ENCODE measurements around the gene ZNF500.

Gene ZNF500

DNA sequence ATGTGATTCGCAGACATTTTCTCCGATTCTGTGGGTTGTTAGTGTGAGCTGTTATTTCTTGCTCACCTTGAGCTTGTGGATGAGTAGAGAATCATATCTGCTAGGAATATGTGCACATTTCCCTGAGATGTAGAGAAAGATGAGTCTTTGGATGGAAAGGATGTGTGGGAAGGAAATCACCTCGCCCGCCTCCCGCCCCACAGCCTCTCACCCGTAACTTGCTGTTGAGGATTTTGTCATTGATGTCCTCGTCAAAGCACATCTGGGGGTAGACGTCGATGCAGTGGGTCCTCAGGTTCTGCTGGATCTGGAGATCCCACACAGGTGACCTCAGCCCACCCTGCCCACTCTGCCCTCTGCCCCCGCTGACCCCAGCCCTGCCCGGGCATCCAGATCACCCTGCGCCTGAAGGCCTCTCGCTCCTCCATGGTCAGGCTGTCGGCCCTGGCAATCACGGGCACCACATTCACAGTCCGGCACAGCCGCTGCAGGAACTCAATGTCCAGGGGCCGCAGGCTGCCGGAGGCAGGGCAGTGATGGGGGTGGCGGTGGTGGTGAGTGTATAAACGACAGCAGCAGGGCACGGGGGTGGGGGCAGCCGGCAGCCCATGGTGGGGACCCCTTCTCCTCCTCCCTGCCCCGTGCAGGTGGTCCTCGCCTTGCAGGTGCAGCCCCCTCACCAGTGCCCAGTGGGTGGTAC lies 16.4 kb upstream of the ZNF500 start:
- Histone ChIP-seq H3K27ac (no peak overlapping the region), H3K4me3 (ENCODE audit: low read depth, low read length) (no peak overlapping the region), H3K27me3 (replicated peaks) (no peaks in the 10 kb centered on the region), H3K36me3 (replicated peaks) (no peaks in the 10 kb centered on the region)
- TF ChIP-seq, protein P1, sequence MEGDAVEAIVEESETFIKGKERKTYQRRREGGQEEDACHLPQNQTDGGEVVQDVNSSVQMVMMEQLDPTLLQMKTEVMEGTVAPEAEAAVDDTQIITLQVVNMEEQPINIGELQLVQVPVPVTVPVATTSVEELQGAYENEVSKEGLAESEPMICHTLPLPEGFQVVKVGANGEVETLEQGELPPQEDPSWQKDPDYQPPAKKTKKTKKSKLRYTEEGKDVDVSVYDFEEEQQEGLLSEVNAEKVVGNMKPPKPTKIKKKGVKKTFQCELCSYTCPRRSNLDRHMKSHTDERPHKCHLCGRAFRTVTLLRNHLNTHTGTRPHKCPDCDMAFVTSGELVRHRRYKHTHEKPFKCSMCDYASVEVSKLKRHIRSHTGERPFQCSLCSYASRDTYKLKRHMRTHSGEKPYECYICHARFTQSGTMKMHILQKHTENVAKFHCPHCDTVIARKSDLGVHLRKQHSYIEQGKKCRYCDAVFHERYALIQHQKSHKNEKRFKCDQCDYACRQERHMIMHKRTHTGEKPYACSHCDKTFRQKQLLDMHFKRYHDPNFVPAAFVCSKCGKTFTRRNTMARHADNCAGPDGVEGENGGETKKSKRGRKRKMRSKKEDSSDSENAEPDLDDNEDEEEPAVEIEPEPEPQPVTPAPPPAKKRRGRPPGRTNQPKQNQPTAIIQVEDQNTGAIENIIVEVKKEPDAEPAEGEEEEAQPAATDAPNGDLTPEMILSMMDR (IDR thresholded peaks at IDR 0.05; ENCODE audit: low read depth, low read length, missing control alignments), result no peak
- in situ Hi-C loops (cut with HindIII; ENCODE audit: low pct_ligation_motif_present, low sequenced_read_pairs), result no loop called here
- no peak for DNase-seq

DNA sequence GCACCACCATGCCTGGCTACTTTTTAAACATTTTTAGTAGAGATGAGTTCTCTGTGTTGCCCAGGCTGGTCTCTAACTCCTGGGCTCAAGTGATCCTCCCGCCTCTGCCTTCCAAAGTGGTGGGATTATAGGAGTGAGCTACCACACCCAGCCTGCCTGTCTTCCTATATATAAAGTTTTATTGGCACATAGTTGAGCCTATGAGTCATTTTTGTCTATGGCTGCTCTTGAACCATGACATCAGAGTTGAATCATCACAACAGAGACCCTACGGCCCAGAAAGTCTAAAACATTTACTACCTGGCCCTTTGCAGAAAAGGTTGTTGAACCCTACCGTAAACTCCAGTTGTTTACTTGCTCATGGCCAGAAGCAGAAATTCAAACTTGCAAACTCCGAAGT lies 13.3 kb upstream of the ZNF500 start:
- DNase-seq, result no peak
- H3K27me3 ChIP-seq (replicated peaks), result no peaks in the 10 kb centered on the region
- no peak overlapping the region for H3K27ac ChIP-seq
- H3K4me3 ChIP-seq (ENCODE audit: low read depth, low read length), result no peak overlapping the region
- H3K36me3 ChIP-seq (replicated peaks), result no peaks in the 10 kb centered on the region
- in situ Hi-C loops (cut with HindIII; ENCODE audit: low pct_ligation_motif_present, low sequenced_read_pairs), result no loop called here
- TF ChIP-seq, protein P1 (IDR thresholded peaks at IDR 0.05; ENCODE audit: low read depth, low read length, missing control alignments), result no peak

DNA sequence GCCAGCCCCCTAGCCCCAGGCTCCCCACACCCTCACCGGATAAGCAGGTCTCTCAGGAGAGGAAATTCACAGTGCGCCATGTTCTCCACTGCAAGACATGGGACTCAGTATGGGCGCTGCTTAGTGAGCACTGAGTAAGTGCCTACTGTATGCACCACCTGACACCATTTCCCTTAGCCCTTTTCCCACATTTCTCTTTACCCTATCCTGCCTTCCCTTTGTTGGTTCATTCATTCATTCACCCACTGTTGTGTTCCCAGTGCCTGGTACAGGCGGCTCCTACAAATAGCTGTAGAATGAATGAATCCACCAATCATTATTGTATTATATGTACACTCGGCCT lies 11.1 kb upstream of the ZNF500 start:
- DNase-seq, result no peak
- no peaks in the 10 kb centered on the region for H3K36me3 ChIP-seq (replicated peaks)
- H3K4me3 ChIP-seq (ENCODE audit: low read depth, low read length), result no peak overlapping the region
- TF ChIP-seq, protein P1 (IDR thresholded peaks at IDR 0.05; ENCODE audit: low read depth, low read length, missing control alignments), result no peak
- in situ Hi-C loops (cut with HindIII; ENCODE audit: low pct_ligation_motif_present, low sequenced_read_pairs), result no loop called here
- no peak overlapping the region for H3K27ac ChIP-seq
- H3K27me3 ChIP-seq (replicated peaks), result no peaks in the 10 kb centered on the region

DNA sequence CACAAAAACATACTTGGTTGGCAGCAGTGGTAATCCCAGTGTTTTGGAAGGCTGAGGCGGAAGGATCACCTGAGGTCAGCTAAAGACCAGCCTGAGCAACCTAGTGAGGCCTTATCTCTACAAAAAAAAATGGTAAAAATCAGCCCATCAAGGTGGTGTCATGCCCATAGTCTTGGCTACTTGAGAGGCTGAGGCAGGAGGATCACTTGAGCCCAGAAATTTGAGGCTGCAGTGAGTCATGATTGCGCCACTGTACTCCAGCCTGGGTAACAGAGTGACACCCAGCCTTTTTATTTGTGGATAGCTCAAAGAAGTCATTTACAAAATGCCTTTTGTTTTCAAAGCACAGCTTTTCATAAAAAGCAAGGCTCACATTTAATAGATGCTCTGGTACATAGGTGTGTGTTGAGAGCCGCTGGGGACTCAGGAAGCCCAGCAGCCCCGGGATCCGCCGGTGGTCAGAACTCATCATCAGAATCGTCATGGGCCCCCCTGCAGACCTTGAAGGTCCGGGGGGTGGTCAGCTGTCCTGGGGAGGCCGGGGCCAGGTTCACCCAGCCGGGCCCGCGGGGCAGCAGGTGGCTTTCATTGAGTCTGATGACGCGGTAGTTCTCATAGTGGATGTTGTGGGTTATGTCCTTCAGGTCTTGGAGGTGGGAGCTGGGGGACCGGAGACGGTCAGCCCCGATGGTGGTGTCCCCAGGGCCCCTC lies 10.5 kb upstream of the ZNF500 start:
- in situ Hi-C loops (cut with HindIII; ENCODE audit: low pct_ligation_motif_present, low sequenced_read_pairs), result no loop called here
- Histone ChIP-seq H3K27ac (no peak overlapping the region), H3K4me3 (ENCODE audit: low read depth, low read length) (no peak overlapping the region), H3K36me3 (replicated peaks) (no peaks in the 10 kb centered on the region), H3K27me3 (replicated peaks) (no peaks in the 10 kb centered on the region)
- TF ChIP-seq, protein P1 (IDR thresholded peaks at IDR 0.05; ENCODE audit: low read depth, low read length, missing control alignments), result no peak
- no peak for DNase-seq

DNA sequence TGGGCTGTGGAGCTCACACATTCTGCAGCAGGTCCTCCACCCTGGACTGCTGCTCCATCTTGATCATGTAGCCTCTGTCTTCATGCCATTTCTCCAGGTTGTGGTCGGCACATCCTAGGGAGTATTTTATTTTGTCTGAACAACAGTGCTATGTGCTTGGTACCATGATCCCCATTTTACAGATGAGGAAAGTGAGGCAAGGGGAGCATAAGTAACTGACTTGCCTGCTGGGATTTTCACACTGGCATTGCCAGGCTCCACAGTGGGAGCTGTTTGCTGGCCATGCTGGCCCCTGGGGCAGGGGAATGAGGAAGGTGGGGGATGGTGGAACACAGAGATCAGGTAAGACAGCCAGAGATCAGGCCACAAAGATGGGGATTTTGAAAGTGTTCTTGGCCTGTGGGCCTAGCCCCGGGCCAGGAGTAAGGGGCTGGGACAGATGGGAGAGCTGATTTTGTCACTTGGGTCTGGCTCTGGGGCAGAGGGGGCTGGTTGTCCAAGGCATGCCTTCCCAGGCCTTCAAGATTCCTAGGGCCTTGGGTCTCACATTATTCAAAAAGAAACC lies 9.3 kb upstream of the ZNF500 start:
- no peak for DNase-seq
- Histone ChIP-seq H3K36me3 (replicated peaks) (no peaks in the 10 kb centered on the region), H3K27ac (no peak overlapping the region), H3K27me3 (replicated peaks) (no peaks in the 10 kb centered on the region), H3K4me3 (ENCODE audit: low read depth, low read length) (no peak overlapping the region)
- TF ChIP-seq, protein P1 (IDR thresholded peaks at IDR 0.05; ENCODE audit: low read depth, low read length, missing control alignments), result no peak
- in situ Hi-C loops (cut with HindIII; ENCODE audit: low pct_ligation_motif_present, low sequenced_read_pairs), result no loop called here

Measured in brain microvascular endothelial cell (primary cell).